HCT116 (cell line): ENCODE results near the gene CCL15. TPM values are rescaled to one million over a fixed set of nuclear protein-coding genes. Genes with fewer than 3 reads are reported as not detected.
A peak's percentile ranks its signal among the peaks of the same experiment; 100 is the strongest.

ENCODE experiments used
- ATAC-seq: fragments of 200-7000 bp; cut with Tn5 transposase; 2 replicates; pipeline ENCODE4 v1.9.1; 2020; ENCODE audit warnings: mild to moderate bottlenecking, moderate library complexity
- BruUV-seq: library from RNA; stranded (reverse); fragments of 400-500 nt; replicated peaks from 2 replicates; lab custom pipeline; 2021; lab: Mats Ljungman, UMichigan
- CTCF ChIA-PET: fragments of 300-600 bp; sonication (Branson Sonifier 250); formaldehyde crosslinking; loops from one replicate; lab custom pipeline; 2021; ENCODE audit warnings: antibody characterized with exemption; lab: Charles Lee
- POLR2A ChIA-PET: fragments of 300-600, 350-600 bp; sonication (Branson Sonifier 250); formaldehyde crosslinking; loops from one replicate; lab custom pipeline; 2021; ENCODE audit warnings: antibody characterized with exemption; lab: Charles Lee
- RAD21 ChIA-PET, 2 experiments: fragments of 300-600 bp; sonication (Branson Sonifier 250); formaldehyde crosslinking; loops; one replicate each; lab custom pipeline; 2023; ENCODE audit warnings: low total read pairs in 2 of 2; ENCODE audit not compliant: uncharacterized antibody in 2 of 2, unreplicated experiment in 2 of 2, low non-redundant PET in 1 of 2; lab: Charles Lee
- DNase-seq: peaks from one replicate; pipeline ENCODE4 v3.0.0-alpha.2; 2010; ENCODE audit warnings: low read depth, low spot score
- H2AFZ ChIP-seq: fragments of 200-600 bp; shearing (Covaris generic), sonication (generic); 2 replicates; pipeline ENCODE4 v1.6.1; 2017; ENCODE audit warnings: low read depth, mixed run types, mixed read lengths, antibody characterized with exemption, low read length; ENCODE audit not compliant: poor library complexity, severe bottlenecking
- H3K27ac ChIP-seq: 2 replicates; pipeline ENCODE4 v1.5.1; 2012; ENCODE audit warnings: low read depth, low read length
- H3K27me3 ChIP-seq: fragments of 200-600 bp; sonication (generic); 2 replicates; pipeline ENCODE4 v1.6.1; 2016; ENCODE audit warnings: mixed run types, low read length, mixed read lengths; ENCODE audit not compliant: insufficient read depth
- H3K36me3 ChIP-seq, 2 experiments: fragments of 200-500 bp in 1 of 2; fragments of 200-600 bp in 1 of 2; sonication (Bioruptor generic) in 1 of 2; sonication (generic) in 1 of 2; 2 replicates each; pipeline versions ENCODE4 v1.5.1 to v1.6.1; 2014 to 2016; ENCODE audit warnings: low read length in 2 of 2, inconsistent platforms in 1 of 2, mixed read lengths in 1 of 2, mixed run types in 1 of 2; ENCODE audit not compliant: insufficient read depth in 2 of 2, control insufficient read depth in 1 of 2
- H3K4me1 ChIP-seq, 2 experiments: fragments of 200-600 bp in 1 of 2; sonication (generic) in 1 of 2; 2 replicates each; pipeline versions ENCODE4 v1.5.1 to v1.6.1; 2012 to 2017; ENCODE audit warnings: low read length in 2 of 2, inconsistent platforms in 1 of 2, mild to moderate bottlenecking in 1 of 2, mixed read lengths in 1 of 2, mixed run types in 1 of 2, moderate library complexity in 1 of 2; ENCODE audit not compliant: insufficient read depth in 2 of 2, control insufficient read depth in 1 of 2
- H3K4me2 ChIP-seq: fragments of 200-600 bp; sonication (generic); 2 replicates; pipeline ENCODE4 v1.6.1; 2017; ENCODE audit warnings: mixed run types, low read length, mixed read lengths
- H3K4me3 ChIP-seq, 2 experiments: fragments of 200-600 bp in 1 of 2; sonication (generic) in 1 of 2; replicated peaks in 1 of 2; 2 replicates each; pipeline ENCODE4 v1.5.1; 2011 to 2016; ENCODE audit warnings: low read length in 2 of 2, control low read depth in 1 of 2, low read depth in 1 of 2, mild to moderate bottlenecking in 1 of 2, mixed read lengths in 1 of 2, mixed run types in 1 of 2
- H3K79me2 ChIP-seq: fragments of 200-600 bp; sonication (generic); 2 replicates; pipeline ENCODE4 v1.6.1; 2017; ENCODE audit warnings: mild to moderate bottlenecking, mixed run types, low read length, moderate library complexity, mixed read lengths; ENCODE audit not compliant: insufficient read depth
- H3K9ac ChIP-seq: fragments of 200-600 bp; sonication (generic); 2 replicates; pipeline ENCODE4 v1.6.1; 2016; ENCODE audit warnings: low read length, mixed read lengths
- H3K9me2 ChIP-seq: fragments of 200-600 bp; sonication (generic), shearing (Covaris generic); 2 replicates; pipeline ENCODE4 v1.6.1; 2017; ENCODE audit warnings: mixed run types, mild to moderate bottlenecking, moderate library complexity; ENCODE audit not compliant: insufficient read depth
- H3K9me3 ChIP-seq, 2 experiments: fragments of 200-500 bp in 1 of 2; fragments of 200-600 bp in 1 of 2; sonication (Bioruptor generic) in 1 of 2; sonication (generic) in 1 of 2; 2 replicates each; pipeline ENCODE4 v1.6.1; 2014 to 2017; ENCODE audit warnings: low read length in 2 of 2, mixed read lengths in 2 of 2, inconsistent platforms in 1 of 2, low read depth in 1 of 2, mild to moderate bottlenecking in 1 of 2, mixed run types in 1 of 2, moderate library complexity in 1 of 2; ENCODE audit not compliant: control insufficient read depth in 1 of 2, insufficient read depth in 1 of 2
- H4K20me1 ChIP-seq: fragments of 200-600 bp; sonication (generic), shearing (Covaris generic); 2 replicates; pipeline ENCODE4 v1.6.1; 2017; ENCODE audit warnings: mixed run types, mild to moderate bottlenecking, moderate library complexity; ENCODE audit not compliant: insufficient read depth
- ATF3 ChIP-seq: IDR thresholded peaks from 2 replicates; pipeline ENCODE4 v1.6.1; 2012
- CTCF ChIP-seq, 3 experiments: fragments of 200-600 bp in 1 of 3; sonication (generic) in 1 of 3; IDR thresholded peaks in 2 of 3; conservative IDR thresholded peaks in 1 of 3; 2 replicates each; pipeline ENCODE4 v1.5.1; 2012 to 2017; ENCODE audit warnings: low read depth in 2 of 3, low read length in 2 of 3, antibody characterized with exemption in 1 of 3, borderline replicate concordance in 1 of 3, control low read depth in 1 of 3, mild to moderate bottlenecking in 1 of 3, mixed read lengths in 1 of 3, mixed run types in 1 of 3, moderate library complexity in 1 of 3; ENCODE audit not compliant: insufficient read depth in 1 of 3
- ELF1 ChIP-seq: IDR thresholded peaks from 2 replicates; pipeline ENCODE4 v1.6.1; 2012; ENCODE audit warnings: low read depth, borderline replicate concordance
- FOSL1 ChIP-seq: IDR thresholded peaks from 2 replicates; pipeline ENCODE4 v1.6.1; 2012; ENCODE audit warnings: low read depth
- JUND ChIP-seq: IDR thresholded peaks from 2 replicates; pipeline ENCODE4 v1.6.1; 2012
- RAD21 ChIP-seq: IDR thresholded peaks from 2 replicates; pipeline ENCODE4 v1.6.1; 2012; ENCODE audit warnings: low read depth, mild to moderate bottlenecking
- REST ChIP-seq: IDR thresholded peaks from 2 replicates; pipeline ENCODE4 v1.6.1; 2012; ENCODE audit warnings: low read depth
- TCF7L2 ChIP-seq: IDR thresholded peaks from 2 replicates; pipeline ENCODE4 v1.7.0; 2011; ENCODE audit warnings: borderline replicate concordance, inconsistent platforms; ENCODE audit not compliant: insufficient read depth, insufficient read length; ENCODE audit errors: extremely low read depth
- intact Hi-C: fragments of 100-400 bp; cut with micrococcal nuclease; formaldehyde crosslinking; loops from 2 replicates; pipeline ENCODE4 v1.10.0; 2022
- total RNA-seq: library from RNA; stranded (reverse); gene quantifications from one replicate; pipeline ENCODE4 v1.2.1, GENCODE V29; 2021; ENCODE audit not compliant: unreplicated experiment

The CCL15 gene
- total RNA-seq, 1 experiment from 2014 or later, result not detected

- ATAC-seq, result peak; percentile 79
- TF ChIP-seq RAD21 (peak; percentile 35), JUND (no peak), REST (no peak), FOSL1 (no peak), ATF3 (no peak), CTCF (IDR thresholded peaks at IDR 0.05 in 2 of 3, conservative IDR thresholded peaks at IDR 0.05 in 1 of 3; ENCODE audit: borderline replicate concordance in 1 of 3, insufficient read depth in 1 of 3, low read depth in 2 of 3, low read length in 2 of 3) (peak; percentile 19 to 79 (median 64); a peak in 5 of 6 replicates), TCF7L2 (no peak), ELF1 (no peak)
- H3K9me3 ChIP-seq, result no peaks in the 10 kb centered on the region
- no peak overlapping the region for H3K4me3 ChIP-seq
- no peak overlapping the region for H2AFZ ChIP-seq
- no peaks in the 10 kb centered on the region for H3K9me2 ChIP-seq
- BruUV-seq, result no TSS peak
- ChIA-PET POLR2A (no interaction called here), CTCF (interaction anchor here (1.2 kb wide), 1 partner anchor 40 kb away, joined by 4 read pairs; no protein-coding TSS in a partner anchor), RAD21 (no interaction called here)
- H3K9ac ChIP-seq, result no peak overlapping the region
- H3K4me1 ChIP-seq, result no peaks in the 10 kb centered on the region
- H3K27ac ChIP-seq, result no peak overlapping the region
- no peaks in the 10 kb centered on the region for H4K20me1 ChIP-seq
- no peaks in the 10 kb centered on the region for H3K36me3 ChIP-seq
- intact Hi-C loops, result no loop called here
- 0 out of 2 replicates have a peak, but pooled peaks cover 9% of the 10 kb centered on the region for H3K27me3 ChIP-seq
- H3K79me2 ChIP-seq, result no peaks in the 10 kb centered on the region
- H3K4me2 ChIP-seq, result 0 out of 2 replicates have a peak overlapping the region, but pooled peaks have one; percentile 14
- no peak for DNase-seq
These were observed 7.8 kb upstream of the CCL15 start for GRCh38 chr17:36008998-36009665.
